Adrenal gland (tissue), 5 donors: Measurements from ENCODE around the gene SERPINA1.

Source experiments
- POLR2A ChIP-seq, 2 donors: fragments of 450-650 bp; IDR thresholded peaks; one replicate each; pipeline ENCODE4 v1.6.1; 2017; ENCODE audit warnings: antibody characterized with exemption in 2 of 2, mild to moderate bottlenecking in 2 of 2, moderate library complexity in 1 of 2
- TF ChIP-seq, protein P1 (sequence below), 6 experiments: fragments of 450-650 bp in 4 of 6; fragments of 200-600 bp in 2 of 6; sonication (generic) in 1 of 6; IDR thresholded peaks; 1 replicate in 5 of 6; 2 replicates in 1 of 6; pipeline versions ENCODE4 v1.5.1 to v1.8.0; 2016 to 2021; ENCODE audit warnings: antibody characterized with exemption in 6 of 6, mild to moderate bottlenecking in 2 of 6, moderate library complexity in 1 of 6
- donor health status: DM: no; HTN: no; CAD: no.

DNA sequence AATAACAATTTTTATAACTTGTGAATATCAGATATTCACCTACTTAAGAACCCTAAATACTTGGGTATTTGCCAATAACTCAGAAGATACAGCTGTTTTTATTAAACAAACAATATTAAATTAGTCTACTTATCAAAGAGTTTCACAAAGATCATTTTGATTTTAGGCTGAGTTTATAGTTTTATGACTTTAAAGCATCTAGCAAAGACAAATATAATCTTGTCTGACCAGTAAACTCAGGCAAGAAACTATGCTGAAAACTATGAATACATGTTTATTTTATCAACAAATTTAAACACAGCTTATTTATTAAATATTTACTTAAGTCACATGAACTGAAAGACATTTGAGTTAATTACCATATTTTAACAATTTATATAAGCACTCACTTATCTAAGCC lies 18.5 kb upstream of the SERPINA1 start:
- TF ChIP-seq, protein P1, sequence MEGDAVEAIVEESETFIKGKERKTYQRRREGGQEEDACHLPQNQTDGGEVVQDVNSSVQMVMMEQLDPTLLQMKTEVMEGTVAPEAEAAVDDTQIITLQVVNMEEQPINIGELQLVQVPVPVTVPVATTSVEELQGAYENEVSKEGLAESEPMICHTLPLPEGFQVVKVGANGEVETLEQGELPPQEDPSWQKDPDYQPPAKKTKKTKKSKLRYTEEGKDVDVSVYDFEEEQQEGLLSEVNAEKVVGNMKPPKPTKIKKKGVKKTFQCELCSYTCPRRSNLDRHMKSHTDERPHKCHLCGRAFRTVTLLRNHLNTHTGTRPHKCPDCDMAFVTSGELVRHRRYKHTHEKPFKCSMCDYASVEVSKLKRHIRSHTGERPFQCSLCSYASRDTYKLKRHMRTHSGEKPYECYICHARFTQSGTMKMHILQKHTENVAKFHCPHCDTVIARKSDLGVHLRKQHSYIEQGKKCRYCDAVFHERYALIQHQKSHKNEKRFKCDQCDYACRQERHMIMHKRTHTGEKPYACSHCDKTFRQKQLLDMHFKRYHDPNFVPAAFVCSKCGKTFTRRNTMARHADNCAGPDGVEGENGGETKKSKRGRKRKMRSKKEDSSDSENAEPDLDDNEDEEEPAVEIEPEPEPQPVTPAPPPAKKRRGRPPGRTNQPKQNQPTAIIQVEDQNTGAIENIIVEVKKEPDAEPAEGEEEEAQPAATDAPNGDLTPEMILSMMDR (IDR thresholded peaks at IDR 0.05): no peak
- TF ChIP-seq POLR2A (IDR thresholded peaks at IDR 0.05): no peak
